Breast epithelium (tissue), 4 donors: ENCODE results near the gene PRIMA1. TPM values are rescaled to one million over a fixed set of nuclear protein-coding genes. Genes with fewer than 3 reads are reported as not detected.

Source experiments
- DNase-seq, 2 donors: peaks; one replicate each; pipeline ENCODE4 v3.0.0-alpha.2; 2019; ENCODE audit warnings: low spot score in 2 of 2
- H3K27ac ChIP-seq, 2 donors: fragments of 200-600 bp; sonication (generic) in 1 of 2; one replicate each; pipeline ENCODE4 v1.5.1; 2016 to 2019; ENCODE audit warnings: mild to moderate bottlenecking in 1 of 2
- H3K27me3 ChIP-seq, 2 donors: fragments of 200-600 bp; sonication (generic) in 1 of 2; one replicate each; pipeline versions ENCODE4 v1.5.1 to v1.6.0; 2017 to 2019; ENCODE audit warnings: control low read depth in 1 of 2, mild to moderate bottlenecking in 1 of 2
- H3K36me3 ChIP-seq: fragments of 200-600 bp; one replicate; pipeline ENCODE4 v1.5.1; 2019
- H3K4me1 ChIP-seq, 2 donors: fragments of 200-600 bp; sonication (generic); one replicate each; pipeline ENCODE4 v1.5.1; 2016 to 2019; ENCODE audit warnings: control low read depth in 1 of 2
- H3K4me3 ChIP-seq, 3 donors: fragments of 200-600 bp; sonication (generic); 1 replicate in 2 of 3; 2 replicates in 1 of 3; pipeline ENCODE4 v1.5.1; 2016 to 2019; ENCODE audit warnings: mild to moderate bottlenecking in 3 of 3, moderate library complexity in 2 of 3
- H3K9me3 ChIP-seq, 2 donors: fragments of 200-600 bp; sonication (generic) in 1 of 2; one replicate each; pipeline ENCODE4 v1.5.1; 2016 to 2019; ENCODE audit warnings: control low read depth in 1 of 2
- POLR2A ChIP-seq: fragments of 450-650 bp; IDR thresholded peaks from one replicate; pipeline ENCODE4 v1.6.1; 2016; ENCODE audit warnings: antibody characterized with exemption, mild to moderate bottlenecking, moderate library complexity
- POLR2AphosphoS5 ChIP-seq, 3 donors: sonication (generic); formaldehyde crosslinking; IDR thresholded peaks; one replicate each; pipeline ENCODE4 v1.6.1; 2017; ENCODE audit warnings: antibody characterized with exemption in 3 of 3
- intact Hi-C: fragments of 100-400 bp; cut with DNase I; formaldehyde crosslinking; loops from one replicate; pipeline ENCODE4 v1.15.1; 2023; ENCODE audit warnings: low total_unique reads
- total RNA-seq, 3 donors: library from RNA; depleted of rRNA; stranded (reverse); fragments of >200 nt; gene quantifications; one replicate each; pipeline ENCODE4 v1.1.0, GENCODE V29; 2016
- TF ChIP-seq, protein P1 (sequence below), 3 donors: fragments of 450-650 bp; IDR thresholded peaks; one replicate each; pipeline ENCODE4 v1.5.1; 2016 to 2017; ENCODE audit warnings: antibody characterized with exemption in 3 of 3, mild to moderate bottlenecking in 3 of 3, moderate library complexity in 3 of 3

PRIMA1 gene
- total RNA-seq, 3 donors from 2014 or later, result 0.98 to 2.1 (median 1.3) TPM

- no peaks in the 10 kb centered on the region for H3K4me1 ChIP-seq
- no peak overlapping the region for H3K27ac ChIP-seq
Measured at GRCh38 chr14:93780813-93781400, 7.4 kb downstream of the PRIMA1 start.

GRCh38 chr14:93778856-93779629 lies 9.2 kb downstream of the PRIMA1 start:
- TF ChIP-seq POLR2A (no peak), POLR2AphosphoS5 (IDR thresholded peaks at IDR 0.05) (no peak)
- TF ChIP-seq, protein P1, sequence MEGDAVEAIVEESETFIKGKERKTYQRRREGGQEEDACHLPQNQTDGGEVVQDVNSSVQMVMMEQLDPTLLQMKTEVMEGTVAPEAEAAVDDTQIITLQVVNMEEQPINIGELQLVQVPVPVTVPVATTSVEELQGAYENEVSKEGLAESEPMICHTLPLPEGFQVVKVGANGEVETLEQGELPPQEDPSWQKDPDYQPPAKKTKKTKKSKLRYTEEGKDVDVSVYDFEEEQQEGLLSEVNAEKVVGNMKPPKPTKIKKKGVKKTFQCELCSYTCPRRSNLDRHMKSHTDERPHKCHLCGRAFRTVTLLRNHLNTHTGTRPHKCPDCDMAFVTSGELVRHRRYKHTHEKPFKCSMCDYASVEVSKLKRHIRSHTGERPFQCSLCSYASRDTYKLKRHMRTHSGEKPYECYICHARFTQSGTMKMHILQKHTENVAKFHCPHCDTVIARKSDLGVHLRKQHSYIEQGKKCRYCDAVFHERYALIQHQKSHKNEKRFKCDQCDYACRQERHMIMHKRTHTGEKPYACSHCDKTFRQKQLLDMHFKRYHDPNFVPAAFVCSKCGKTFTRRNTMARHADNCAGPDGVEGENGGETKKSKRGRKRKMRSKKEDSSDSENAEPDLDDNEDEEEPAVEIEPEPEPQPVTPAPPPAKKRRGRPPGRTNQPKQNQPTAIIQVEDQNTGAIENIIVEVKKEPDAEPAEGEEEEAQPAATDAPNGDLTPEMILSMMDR (IDR thresholded peaks at IDR 0.05), result no peak
- no peaks in the 10 kb centered on the region for H3K27me3 ChIP-seq
- DNase-seq, result no peak
- H3K36me3 ChIP-seq, result no peaks in the 10 kb centered on the region
- H3K27ac ChIP-seq, result no peak overlapping the region
- intact Hi-C loops, result no loop called here
- no peaks in the 10 kb centered on the region for H3K4me1 ChIP-seq
- H3K4me3 ChIP-seq, result no peak overlapping the region
- no peaks in the 10 kb centered on the region for H3K9me3 ChIP-seq

More at GRCh38 chr14:93780813-93781400, 7.4 kb downstream of the PRIMA1 start:
- intact Hi-C loops, result no loop called here
- DNase-seq, result no peak
- Histone ChIP-seq H3K36me3 (no peaks in the 10 kb centered on the region), H3K9me3 (no peaks in the 10 kb centered on the region), H3K4me3 (no peak overlapping the region), H3K27me3 (no peaks in the 10 kb centered on the region)
- no peak for TF ChIP-seq POLR2A
- TF ChIP-seq, protein P1 (IDR thresholded peaks at IDR 0.05), result no peak
- TF ChIP-seq POLR2AphosphoS5 (IDR thresholded peaks at IDR 0.05), result no peak

DNA sequence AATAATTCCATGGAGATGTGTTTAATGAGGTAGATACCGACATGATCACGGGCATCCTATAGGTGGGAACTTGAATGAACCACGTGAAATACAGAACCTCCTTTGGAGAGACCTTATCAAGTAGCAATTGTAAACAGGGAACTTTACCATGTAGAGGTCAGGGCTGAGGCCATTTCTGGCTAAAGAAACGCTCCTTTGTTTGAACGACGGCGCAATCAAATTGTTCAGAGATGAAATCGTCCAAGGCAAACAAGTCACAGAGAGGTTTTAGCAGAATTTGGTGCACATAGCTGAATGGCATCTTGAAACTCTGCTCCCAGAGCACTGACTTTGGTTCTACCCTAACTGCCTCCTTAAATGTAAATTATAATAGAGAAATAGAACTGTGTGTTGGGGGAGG lies 9.8 kb downstream of the PRIMA1 start:
- TF ChIP-seq, protein P1 (IDR thresholded peaks at IDR 0.05), result no peak
- no peak for TF ChIP-seq POLR2AphosphoS5 (IDR thresholded peaks at IDR 0.05)
- TF ChIP-seq POLR2A, result no peak
- Histone ChIP-seq H3K27me3 (no peaks in the 10 kb centered on the region), H3K4me1 (no peaks in the 10 kb centered on the region), H3K27ac (no peak overlapping the region), H3K36me3 (no peaks in the 10 kb centered on the region), H3K4me3 (no peak overlapping the region), H3K9me3 (no peaks in the 10 kb centered on the region)
- DNase-seq, result no peak
- intact Hi-C loops, result no loop called here

- Histone ChIP-seq H3K27ac (no peak overlapping the region), H3K27me3 (no peaks in the 10 kb centered on the region), H3K4me3 (no peak overlapping the region), H3K9me3 (no peaks in the 10 kb centered on the region), H3K36me3 (no peaks in the 10 kb centered on the region), H3K4me1 (no peaks in the 10 kb centered on the region)
- intact Hi-C loops, result no loop called here
- TF ChIP-seq POLR2AphosphoS5 (IDR thresholded peaks at IDR 0.05) (no peak), POLR2A (no peak)
- TF ChIP-seq, protein P1 (IDR thresholded peaks at IDR 0.05), result no peak
- no peak for DNase-seq
Measured at GRCh38 chr14:93775744-93776143, 12.5 kb downstream of the PRIMA1 start.

DNA sequence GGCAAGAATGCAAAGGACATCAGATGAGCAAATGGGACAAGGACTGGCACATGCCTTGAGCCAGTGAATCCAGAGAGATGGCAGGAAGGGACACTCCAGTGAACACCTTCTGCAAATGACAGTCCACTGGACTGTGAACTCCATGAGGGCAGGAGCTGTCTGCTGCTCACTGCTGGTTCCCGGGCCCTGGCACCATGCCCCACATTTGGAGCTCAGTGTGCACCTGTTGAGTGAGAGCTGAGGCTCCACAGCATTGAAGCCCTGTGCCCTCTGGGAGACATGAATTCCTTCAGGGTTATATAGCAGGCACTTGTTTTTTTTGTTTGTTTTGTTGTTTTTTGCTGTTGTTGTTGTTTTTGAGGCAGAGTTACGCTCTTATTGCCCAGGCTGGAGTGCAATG lies 13.1 kb downstream of the PRIMA1 start:
- no peaks in the 10 kb centered on the region for H3K4me1 ChIP-seq
- no peak for TF ChIP-seq POLR2A
- TF ChIP-seq, protein P1 (IDR thresholded peaks at IDR 0.05), result no peak
- no peak for TF ChIP-seq POLR2AphosphoS5 (IDR thresholded peaks at IDR 0.05)
- intact Hi-C loops, result no loop called here
- no peaks in the 10 kb centered on the region for H3K27me3 ChIP-seq
- H3K36me3 ChIP-seq, result no peaks in the 10 kb centered on the region
- no peak overlapping the region for H3K27ac ChIP-seq
- no peaks in the 10 kb centered on the region for H3K9me3 ChIP-seq
- no peak for DNase-seq
- H3K4me3 ChIP-seq, result no peak overlapping the region
